Hematopoietic multipotent progenitor cell treated with erythropoietin and hydrocortisone succinate and interleukin-3 and kit ligand, for 6 days (in vitro differentiated cells): ENCODE results near the gene HOXA9.

Experiments
- DNase-seq: peaks from one replicate; pipeline ENCODE4 v3.0.0-alpha.2; 2015

Gene HOXA9

DNA sequence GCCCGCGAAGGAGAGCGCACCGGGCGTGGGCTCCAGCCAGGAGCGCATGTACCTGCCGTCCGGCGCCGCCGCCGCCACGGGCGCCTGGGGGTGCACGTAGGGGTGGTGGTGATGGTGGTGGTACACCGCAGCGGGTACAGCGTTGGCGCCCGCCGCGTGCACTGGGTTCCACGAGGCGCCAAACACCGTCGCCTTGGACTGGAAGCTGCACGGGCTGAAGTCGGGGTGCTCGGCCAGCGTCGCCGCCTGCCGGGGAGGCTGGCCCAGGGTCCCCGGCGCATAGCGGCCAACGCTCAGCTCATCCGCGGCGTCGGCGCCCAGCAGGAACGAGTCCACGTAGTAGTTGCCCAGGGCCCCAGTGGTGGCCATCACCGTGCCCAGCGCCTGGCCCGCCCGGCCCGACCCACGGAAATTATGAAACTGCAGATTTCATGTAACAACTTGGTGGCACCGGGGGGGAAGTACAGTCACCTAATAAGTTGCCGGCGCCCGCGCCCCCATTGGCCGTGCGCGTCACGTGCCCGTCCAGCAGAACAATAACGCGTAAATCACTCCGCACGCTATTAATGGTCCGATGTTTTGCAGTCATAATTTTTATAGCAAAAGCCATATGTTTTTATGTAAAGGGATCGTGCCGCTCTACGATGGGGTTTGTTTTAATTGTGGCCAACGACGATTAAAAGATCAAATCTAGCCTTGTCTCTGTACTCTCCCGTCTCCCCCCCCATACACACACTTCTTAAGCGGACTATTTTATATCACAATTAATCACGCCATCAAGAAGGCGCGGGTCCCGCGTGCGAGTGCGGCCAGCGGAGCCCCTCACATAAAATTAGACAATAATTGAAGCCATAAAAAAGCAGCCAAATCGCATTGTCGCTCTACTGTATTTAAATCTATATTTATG, at the start of gene HOXA9:
Gene HOXA9 (minus strand): TSS at position 449 of the 907 bp plus-strand sequence. CDS start 80 bp downstream, at position 369.
- peak; percentile 93 for DNase-seq

DNA sequence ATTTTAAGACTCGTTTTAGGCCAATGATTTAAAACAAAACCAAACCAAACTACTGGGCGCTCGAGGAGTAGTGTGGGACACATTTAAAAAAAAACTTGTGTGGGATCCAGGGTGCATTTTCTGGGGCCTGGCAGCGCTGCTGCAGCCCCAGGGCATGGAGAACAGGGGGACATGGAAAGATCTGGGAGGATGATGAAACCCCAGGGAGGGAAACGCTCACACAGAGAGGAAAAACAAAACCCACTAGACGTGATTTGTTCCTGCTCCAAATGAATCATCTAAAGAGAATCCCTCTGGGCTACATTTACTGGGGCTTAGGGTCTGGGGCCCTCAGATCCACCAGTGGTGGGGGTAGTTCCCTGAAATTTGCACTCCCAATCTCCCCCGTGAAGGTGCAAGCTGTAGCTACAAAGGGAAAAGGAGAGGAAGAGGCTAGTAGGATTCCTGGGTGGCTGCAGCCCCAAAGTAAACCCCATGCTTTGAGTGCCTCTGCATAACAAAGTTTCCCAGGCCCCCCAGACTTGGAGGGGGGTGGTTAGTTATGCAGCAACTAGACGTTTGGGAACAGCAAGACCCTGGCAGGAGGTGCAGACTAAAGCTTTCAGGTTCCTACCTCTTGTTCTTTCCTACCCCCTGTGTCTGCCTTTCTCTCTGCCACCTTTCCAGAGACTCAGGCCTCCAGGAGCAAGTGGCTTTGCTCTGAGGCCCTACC, 49.1 kb upstream of the HOXA9 start:
- DNase-seq, result no peak

DNA sequence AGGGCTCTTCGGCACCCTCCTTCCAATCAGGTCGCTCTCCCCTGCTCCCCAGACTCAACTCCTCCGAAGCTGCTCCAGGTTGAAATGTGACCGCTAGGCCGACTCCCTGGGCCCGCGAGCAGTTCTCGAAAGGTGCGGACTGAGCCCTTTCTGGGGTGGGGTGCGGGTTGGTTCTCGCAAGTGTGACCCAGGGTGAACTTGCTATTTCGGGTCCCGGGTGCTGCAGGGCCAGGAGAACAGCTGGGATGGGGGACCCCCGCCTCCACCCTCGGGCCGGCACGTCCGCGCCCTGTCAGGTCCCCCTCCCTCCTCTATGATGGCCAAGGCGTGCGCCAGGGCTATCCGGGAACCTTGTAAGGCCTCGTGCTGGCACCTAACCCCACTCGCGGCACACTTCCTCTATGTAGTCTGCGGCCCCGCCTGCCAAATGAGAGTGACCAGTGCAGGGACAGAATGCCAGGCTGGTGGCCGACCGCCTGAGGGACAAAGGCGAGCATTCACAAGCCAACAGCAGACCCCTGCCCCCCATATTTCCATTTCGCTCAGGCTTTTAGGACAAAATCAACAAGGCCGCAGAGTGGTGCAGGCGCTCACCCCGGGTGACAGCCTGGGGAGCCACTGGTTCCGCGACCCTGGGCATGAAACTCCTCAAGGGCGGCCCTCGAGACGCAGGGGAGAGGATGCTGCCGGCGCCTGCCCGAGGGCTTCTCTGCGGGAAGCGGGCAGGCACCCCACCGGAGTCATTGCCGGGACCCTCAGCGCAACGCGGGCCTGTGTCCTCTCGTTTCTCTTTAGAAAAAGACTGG, 48.3 kb upstream of the HOXA9 start:
- no peak for DNase-seq

DNA sequence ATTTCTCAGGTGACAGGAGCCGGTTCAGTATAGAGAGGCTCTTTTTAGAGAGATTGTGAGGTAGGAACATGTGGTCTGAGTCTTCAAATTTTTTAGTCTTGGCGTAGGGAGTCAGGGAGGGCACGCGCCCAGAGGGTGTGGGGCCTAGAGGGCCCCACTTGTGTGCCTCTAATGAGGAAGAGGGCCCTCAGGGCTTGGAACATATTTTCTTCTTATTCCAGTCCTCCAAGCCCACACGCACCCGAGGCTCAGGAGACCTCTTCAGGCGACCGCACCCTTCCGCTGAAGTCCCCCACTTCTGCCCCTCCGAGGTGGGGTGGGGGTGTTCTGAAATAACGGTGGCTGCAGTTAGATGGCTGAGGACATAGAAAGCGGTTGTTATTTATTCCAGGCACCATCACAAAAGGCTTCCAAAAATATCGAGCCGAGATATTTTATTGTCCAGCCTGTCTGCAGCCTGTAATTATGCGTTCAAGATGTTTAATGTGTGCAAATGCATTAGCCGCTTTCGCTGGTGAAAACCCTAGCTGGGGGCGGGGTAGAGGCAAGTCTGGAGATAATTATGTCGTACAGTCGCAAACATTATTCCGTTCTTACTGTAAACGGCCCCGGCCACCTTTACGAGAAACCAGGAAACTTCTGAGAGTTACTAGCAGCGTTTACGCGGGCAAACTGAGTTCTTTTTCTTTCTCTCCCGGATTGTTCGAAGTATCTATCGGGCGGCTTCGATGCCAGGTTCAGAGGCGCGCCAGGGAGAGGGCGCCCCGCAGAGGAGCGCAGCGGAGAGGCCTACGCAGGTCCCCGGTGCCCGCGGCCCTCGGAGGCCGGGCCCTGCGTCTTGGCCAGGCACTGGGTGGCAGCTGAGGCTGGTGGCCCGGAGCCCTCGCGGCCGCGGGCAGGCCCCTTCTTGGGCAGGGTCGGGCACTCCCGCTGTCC, 47.4 kb upstream of the HOXA9 start:
- DNase-seq, result no peak

DNA sequence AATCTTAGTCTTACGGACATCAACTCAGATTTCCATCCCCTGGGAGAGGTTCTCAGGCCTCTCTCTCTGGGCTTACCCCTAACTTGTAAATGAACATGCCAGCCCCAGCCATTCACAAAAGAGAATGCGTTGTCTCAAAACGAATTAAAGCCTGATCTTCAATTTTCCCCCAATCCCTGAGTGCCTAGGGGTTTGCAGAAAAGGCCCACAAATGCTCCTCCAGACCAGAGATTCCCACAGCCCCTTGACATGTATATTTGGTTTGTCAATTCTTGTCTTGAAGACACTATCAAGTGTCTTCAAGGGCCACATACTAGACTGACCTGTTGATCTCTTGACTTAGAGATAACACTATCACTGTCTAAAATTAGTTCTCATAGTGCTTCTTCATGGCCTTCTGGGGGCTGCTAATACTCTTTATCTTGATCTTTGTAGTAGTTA, 46.4 kb upstream of the HOXA9 start:
- no peak for DNase-seq

DNA sequence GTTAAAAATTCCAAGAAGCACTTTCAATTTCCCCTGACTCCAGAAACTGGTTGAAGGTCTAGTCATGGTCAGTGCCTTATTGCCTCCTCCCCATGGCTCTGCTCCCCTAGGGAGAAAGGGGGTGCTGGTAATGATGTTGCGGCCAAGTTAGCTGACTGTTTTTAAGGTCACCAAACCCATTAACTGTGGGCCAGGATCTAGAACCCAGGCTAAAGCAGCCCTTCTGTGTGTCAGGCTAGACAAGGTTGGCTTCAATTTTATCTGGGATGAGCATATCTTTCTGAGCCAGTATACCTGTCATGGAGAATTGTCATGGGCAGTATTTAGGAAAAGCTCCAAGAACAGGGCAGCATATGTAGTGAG, 45.7 kb upstream of the HOXA9 start:
- DNase-seq, result no peak

DNA sequence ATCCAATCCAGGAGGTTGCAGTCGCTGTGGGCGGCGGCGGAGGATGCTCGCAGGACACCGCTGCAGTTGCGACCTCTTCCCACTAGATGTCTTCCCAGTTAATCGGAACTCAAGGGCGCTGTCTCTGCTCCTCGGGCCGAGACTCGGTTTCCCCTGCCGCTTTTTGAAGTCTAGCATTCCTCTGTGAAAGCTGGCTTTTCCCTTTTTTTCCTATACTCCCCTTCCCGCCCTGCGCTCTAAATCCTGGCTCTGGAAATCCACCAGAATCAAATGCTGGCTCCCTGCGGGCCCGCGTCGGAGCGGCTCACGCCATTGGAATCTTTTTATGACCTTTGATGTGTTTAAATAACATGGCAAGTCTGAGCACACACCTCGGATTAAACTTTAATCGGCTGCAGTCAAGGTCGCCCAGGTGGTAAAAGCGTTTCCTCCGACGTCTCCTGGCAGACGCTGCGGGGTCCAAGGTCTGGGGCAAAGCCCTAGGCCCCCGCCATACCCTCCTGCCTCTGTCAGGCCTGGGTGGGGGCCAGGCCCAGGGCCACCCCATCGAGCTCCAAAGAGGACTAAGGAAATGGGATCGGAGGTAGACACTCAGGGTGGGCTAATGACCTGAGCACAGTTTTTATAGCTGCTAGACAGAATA, 45.2 kb upstream of the HOXA9 start:
- DNase-seq, result peak; percentile 72

DNA sequence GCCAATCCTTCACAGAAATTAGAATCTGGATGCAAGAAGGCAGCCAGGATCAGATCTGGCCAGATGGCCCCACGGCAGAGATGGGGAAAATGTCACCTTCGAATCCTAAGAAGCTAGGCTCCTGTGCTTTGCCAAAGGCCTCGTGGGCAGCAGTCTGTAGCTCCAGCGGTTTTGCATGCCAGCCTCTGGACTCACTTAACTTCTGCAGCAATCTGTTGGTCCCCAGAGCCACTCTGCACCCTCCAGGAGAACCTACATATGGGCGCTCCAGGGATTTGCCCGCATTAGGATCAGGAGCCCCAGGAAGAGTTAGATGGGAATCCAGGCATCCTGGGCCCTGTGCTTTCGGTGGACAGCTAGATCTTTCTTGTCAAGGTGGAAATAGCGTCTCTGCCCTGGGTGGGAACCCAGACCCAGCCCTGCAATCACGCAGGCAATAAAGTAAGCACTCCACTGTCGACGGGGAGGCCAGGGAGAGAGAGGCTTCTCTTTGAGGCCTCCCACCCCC, 44.6 kb upstream of the HOXA9 start:
- DNase-seq, result no peak

DNA sequence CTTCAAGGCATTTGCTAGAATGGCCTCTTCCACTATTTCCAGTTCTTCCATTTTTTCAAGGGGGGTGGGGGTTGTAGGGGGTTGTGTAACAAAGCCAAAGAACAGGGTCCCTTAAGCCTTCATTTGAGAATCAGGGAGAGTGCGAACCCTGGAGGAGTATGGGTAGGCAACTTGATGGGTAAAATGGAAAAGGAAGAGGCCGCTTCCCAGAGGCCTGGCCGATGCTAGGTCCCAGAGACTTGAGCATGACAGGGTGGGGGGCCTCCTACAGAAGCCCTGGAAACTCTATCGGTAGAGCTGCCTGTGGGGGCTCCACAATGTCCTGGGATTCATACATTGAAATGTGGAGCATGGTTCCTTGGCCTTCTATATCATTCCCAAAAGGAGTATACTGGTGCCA, 43.7 kb upstream of the HOXA9 start:
- DNase-seq, result no peak

DNA sequence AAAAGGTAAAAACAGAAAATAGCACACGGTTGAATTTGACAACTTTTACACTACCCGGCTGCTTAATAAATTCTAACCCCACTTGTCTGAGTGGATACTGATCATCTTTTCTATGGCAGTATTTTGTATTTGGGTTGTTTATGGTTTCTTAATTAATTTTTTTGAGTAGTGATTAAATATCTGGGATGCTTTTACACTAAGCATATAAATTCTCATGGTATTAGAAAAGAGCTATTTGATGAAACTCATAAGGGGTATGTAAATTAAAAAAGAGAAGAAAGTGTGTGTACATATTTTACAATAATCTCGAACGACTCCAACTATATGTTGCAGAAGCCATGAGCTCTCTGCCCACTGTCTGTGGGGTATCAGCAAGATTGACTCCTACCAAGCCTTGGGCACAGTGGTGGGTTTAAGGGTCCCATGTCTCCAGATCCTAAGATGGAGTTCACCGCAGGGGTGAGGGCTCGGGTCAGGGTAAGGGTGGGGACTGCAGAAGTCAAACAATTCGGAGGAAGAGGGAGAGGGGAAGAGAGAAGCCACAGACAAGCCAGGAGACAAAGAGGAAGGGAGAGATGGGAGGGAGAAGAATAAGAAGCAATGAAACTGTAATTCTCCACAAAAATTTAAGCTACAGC, 42.1 kb upstream of the HOXA9 start:
- DNase-seq, result no peak

DNA sequence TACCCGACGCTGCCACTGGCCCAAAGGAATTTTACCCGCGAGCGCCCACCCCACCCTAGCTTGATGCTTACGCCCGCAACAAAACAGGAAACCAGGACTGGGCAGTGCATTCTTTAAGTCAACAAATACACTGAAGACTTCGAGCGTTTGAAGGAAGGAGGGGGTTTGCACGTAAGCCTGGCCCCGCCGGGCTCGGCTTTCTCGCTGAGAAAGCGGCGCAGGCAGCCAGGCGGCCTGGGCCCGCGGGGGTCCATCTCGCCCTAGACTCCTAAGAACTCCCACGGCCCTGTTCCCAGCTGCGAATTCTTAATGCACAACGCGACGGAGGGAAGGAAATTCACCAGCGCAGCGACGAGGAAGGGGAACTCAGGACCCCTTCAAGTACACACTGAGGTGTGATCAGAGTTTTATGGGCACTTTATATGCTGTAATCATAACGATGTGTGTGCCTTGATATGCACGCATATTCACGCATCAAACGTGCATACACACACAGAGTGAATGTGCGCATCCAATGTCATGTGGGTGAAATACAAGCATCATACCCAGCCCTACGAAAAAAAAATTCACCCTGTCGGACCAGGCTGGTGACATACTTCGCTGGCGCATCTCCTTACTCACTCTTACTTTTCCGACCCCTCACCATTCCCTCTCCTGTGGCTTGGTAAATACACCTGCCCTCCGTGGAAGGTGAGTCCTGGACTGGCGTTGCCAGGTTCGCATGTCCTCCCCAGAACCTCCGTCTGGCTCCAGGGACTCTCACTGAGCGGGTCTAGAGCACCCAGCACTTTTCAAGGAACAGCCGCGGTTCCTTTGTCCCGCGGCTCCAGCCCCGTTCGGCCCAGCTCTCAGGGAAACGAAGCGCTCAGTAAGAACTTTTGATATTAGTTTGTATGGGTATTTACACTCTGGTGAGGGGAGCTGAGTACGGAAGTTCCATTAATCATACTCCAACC, 40.3 kb upstream of the HOXA9 start:
- DNase-seq, result no peak

DNA sequence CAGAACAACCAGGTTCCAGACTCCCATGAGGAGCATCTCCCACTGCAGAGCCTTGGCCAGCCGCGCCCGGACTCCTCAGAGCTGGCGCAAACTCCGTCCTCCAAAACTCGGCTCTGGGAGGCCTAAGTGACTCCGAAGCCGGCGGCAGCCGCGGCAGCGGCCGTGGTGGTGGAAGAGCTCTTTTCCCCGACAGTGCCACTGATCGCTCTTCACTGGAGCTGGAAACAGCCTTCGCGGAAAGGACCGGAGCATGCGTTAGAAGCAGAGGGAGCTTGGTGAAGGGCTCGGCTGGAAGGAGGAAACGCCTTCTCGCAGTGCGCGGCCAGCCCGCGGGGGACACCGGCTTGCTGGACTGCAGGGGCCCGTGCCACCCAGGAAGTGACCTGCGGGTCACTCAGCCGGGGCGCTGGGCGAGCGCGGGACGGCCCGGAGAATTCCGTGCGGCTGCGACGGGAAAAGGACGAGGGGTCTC, 39.5 kb upstream of the HOXA9 start:
- DNase-seq, result no peak

DNA sequence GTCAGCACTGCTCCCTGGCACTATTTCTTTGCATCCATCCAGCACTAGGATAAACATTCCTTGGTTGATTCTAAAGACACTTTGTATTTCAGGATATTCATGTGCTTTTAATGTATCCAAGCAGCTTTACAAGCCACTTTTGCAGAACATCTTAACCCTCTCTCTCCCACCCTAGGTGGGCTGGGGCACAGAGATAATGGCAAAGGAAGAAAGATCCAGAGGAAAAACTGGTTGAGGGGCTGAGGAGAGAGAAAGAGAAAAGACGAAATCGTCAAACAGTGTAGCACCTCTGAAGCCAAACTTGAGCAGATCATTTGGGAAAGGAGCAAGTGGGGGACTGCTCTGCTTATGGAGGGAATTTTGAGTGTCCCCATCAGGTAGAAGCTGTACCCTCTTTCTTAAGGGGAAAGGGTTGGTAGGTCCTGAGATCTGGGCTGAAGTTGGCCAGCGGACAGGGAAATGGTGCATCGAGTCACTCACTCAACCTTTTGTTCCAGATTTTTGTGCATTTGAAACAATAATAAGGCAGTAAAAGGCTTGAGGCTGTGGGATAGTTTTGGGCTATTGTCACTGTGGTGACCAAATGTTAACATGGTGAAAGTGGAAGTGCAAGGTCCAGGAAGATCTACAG, 38.7 kb upstream of the HOXA9 start:
- DNase-seq, result no peak

DNA sequence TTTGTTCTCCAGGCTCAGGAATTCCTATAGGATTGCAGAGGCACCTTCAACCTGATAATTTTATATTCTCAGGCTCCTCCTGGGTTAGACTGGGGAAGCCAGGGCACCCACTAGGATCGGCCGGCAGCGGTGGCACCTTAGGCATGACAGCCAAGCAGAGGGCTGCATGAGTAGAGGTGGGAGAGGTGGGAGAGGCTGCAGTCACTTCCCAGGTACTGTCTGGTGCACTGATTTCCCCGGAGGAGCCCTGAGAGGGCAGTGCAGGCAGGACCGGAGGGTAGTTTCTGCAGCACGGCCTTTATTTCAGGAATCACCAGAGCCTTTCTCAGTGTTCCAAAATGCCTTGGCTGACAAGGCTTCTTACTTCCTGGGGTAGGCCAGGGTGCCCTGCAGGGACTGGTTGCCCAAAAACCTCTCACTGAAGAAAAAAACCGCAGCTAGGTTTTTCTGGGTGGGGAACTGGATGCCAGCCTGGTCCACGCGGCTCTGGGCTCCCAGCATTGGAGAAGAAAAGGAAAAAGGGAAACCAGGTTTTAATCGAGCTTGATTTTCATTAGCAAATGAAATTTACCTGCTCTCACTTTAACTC, 38.1 kb upstream of the HOXA9 start:
- DNase-seq, result no peak

DNA sequence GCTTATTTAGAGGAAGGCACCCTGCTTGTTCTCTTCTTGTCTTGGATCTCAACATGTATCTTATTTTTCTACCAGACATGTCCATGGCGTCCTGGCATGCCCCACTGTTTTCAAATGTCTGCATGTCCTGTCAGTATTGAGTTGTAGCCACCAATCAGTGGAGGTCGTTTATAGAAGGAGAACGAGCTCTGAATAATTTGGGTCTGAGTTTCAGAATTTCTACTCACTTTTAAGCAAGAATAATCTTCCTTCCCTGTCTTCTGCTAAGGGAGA, 37.5 kb upstream of the HOXA9 start:
- DNase-seq, result no peak

DNA sequence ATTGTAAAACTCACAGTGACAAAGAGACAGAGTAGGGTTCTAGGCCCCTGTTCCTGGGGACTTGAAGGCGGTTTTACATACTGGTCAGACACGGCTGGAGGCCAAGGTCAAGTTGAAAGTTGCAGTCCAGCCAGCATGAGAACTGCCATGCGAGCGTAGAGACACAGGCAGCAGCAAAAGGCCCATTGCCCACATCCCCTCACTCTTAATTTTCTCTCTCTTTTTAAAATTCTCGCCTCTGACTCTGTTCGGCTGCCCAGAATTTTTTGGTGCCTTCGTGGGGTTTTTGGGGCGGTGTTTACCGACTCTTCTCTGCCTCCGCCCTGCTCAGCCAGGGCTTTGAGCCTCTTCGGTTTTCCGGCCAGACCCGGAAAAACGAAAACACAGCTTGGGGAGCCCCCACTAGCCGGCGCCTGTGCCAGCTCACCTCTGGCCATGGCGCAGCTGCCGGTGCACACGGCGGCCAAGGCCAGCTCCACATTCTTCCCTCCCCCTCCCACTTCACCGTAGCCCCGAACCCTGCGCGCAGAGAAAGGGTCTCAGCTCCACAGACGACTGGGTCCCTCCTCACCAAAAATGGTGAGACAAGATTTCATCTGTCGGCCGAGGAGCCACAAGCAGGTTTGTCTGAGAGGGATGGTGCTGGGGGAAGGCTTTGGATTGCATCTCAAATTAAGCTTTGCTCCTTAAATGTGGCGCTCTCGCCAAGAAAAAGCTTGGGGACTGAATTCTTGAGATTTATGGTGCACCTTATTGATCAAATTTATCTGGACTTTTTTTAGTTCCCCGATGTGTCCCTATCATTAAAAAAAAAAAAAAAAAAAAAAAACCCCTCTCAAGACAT, 36.9 kb upstream of the HOXA9 start:
- no peak for DNase-seq

DNA sequence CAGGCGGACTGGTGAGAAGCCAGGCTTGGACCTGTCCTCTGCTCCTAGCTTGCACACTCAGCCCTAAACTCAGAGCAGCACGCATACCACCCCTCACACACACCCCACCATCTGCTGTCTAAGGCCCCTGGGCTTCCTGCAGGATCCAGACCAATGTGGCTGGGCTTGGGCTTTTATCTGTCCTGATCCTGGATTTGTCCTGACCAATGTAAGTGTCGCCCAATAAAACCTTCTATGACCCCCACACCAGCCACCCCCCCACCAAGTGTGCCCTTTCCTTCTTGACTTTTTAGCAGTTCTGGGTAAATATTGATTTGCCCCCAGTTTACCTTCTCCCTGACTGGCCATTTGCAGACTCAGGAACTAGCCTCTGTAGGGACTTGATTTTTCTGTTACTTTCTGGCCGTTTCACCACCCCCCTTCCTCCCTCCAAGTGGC, 36.3 kb upstream of the HOXA9 start:
- no peak for DNase-seq
